IPS-11a (cell line): ENCODE data around the gene ARSK.
"Not testable (repeated sequence)": the region's sequence is repeated elsewhere in the genome, so short reads cannot be mapped to it uniquely, and the experiment has no call there.

Experiments
- H3K4me3 ChIP-seq: one replicate; pipeline ENCODE4 v1.5.1; 2013; ENCODE audit warnings: low read depth, low read length, control low read depth

Gene ARSK

GRCh38 chr5:95646226-95646568, 91.3 kb downstream of the ARSK start:
- not testable (repeated sequence) for H3K4me3 ChIP-seq

GRCh38 chr5:95646569-95647431, 91.9 kb downstream of the ARSK start, which contains the start of gene RFESD:
Gene RFESD, plus strand, starts transcription at chr5:95646777. Its CDS starts 5,495 bp downstream, at chr5:95652272.
- H3K4me3 ChIP-seq: peak within 1 kb of the TSS; percentile 42

- H3K4me3 ChIP-seq: no peak overlapping the region
These were observed 93.3 kb downstream of the ARSK start for GRCh38 chr5:95647886-95648860.

- H3K4me3 ChIP-seq: no peak overlapping the region
These were observed 94.4 kb downstream of the ARSK start for GRCh38 chr5:95649274-95649673.

GRCh38 chr5:95649842-95650620, 95.1 kb downstream of the ARSK start:
- H3K4me3 ChIP-seq: no peak overlapping the region

GRCh38 chr5:95652849-95653248, 97.9 kb downstream of the ARSK start:
- H3K4me3 ChIP-seq: no peak overlapping the region

GRCh38 chr5:95654196-95654595, 99.3 kb downstream of the ARSK start:
- no peak overlapping the region for H3K4me3 ChIP-seq
